Endothelial cell (in vitro differentiated cells): Measurements from ENCODE around the gene FGF4. TPM values are rescaled to one million over a fixed set of nuclear protein-coding genes. Genes with fewer than 3 reads are reported as not detected.

Experiments used
- DNase-seq: peaks from one replicate; pipeline ENCODE4 v3.0.0; 2021; ENCODE audit warnings: low spot score
- H3K27ac Mint-ChIP-seq: one replicate; pipeline ENCODE4 v1.8.0; 2021; ENCODE audit warnings: mixed read lengths, inconsistent platforms; ENCODE audit not compliant: unreplicated experiment
- H3K27me3 Mint-ChIP-seq: one replicate; pipeline ENCODE4 v1.8.0; 2021; ENCODE audit warnings: mild to moderate bottlenecking, moderate library complexity, mixed read lengths, inconsistent platforms; ENCODE audit not compliant: unreplicated experiment
- H3K36me3 Mint-ChIP-seq: one replicate; pipeline ENCODE4 v1.8.0; 2021; ENCODE audit warnings: mild to moderate bottlenecking, low read depth, mixed read lengths, inconsistent platforms; ENCODE audit not compliant: unreplicated experiment
- H3K4me1 Mint-ChIP-seq: one replicate; pipeline ENCODE4 v1.8.0; 2021; ENCODE audit warnings: mild to moderate bottlenecking, mixed read lengths, inconsistent platforms; ENCODE audit not compliant: unreplicated experiment
- H3K4me3 Mint-ChIP-seq: one replicate; pipeline ENCODE4 v1.8.0; 2021; ENCODE audit warnings: mild to moderate bottlenecking, mixed read lengths, inconsistent platforms; ENCODE audit not compliant: unreplicated experiment
- H3K9me3 Mint-ChIP-seq: one replicate; pipeline ENCODE4 v1.8.0; 2021; ENCODE audit warnings: mixed read lengths, inconsistent platforms; ENCODE audit not compliant: unreplicated experiment
- total RNA-seq: library from RNA; stranded (reverse); fragmentation: NEBNext Ultra II Directional; extraction: Animal tissue kit (Norgen Biotek cat#: 25700); gene quantifications from one replicate; pipeline ENCODE4 v1.2.1, GENCODE V29; 2021; ENCODE audit not compliant: unreplicated experiment
- TF ChIP-seq, protein P1 (sequence below): fragments of 200-600 bp; sonication (generic); IDR thresholded peaks from one replicate; pipeline ENCODE4 v1.5.0; 2021; ENCODE audit warnings: antibody characterized with exemption; ENCODE audit not compliant: unreplicated experiment

FGF4 gene
- total RNA-seq, 1 donor from 2014 or later: not detected

DNA sequence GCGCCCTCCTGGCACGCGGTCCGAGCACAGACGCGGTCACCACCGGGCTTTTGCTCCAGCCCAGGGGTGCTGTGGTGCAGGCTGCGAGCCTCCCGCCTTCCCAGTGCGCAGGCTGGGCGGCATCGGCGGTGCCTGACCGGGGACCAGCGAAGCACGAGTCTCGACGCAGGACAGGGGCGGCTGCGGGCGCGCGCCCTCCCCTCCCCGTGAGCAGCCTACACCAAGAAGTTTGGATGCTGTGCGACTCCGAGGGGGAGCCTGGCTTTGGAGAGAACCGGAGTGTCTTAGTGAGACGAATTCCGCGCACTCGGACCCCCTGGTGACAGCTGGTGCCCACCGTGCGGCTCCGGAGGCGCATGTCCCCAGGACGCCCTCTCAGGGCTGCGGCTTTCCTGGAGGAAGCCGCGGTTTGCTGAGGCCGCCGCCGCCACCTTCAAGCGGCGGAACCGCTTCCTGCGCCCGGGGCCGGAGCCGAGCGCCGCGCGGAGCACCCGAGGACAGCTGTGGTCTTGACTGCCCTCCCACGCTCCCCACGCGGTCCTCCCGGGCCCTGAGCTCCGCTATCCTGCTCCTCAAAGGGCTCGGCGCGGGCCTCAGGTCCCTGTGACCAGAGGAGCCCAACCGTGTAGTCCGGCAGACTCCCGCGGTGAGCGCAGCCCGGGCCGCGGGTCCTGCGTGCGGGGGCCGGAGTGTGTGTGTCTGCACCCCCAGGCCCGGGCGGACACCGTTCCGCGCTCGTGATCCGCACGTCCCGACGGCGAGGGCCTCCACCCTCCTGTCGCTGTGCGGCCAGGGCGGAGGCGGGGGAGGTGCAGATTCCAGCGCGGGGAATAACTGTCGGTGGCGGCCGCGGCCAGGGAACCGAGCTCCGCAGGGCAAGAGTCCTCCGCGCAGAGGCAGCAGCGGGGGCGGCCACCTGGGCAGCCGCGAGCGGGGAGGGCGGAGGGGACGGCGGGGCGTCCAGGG lies 42.4 kb upstream of the FGF4 start:
- DNase-seq: peak; percentile 28

DNA sequence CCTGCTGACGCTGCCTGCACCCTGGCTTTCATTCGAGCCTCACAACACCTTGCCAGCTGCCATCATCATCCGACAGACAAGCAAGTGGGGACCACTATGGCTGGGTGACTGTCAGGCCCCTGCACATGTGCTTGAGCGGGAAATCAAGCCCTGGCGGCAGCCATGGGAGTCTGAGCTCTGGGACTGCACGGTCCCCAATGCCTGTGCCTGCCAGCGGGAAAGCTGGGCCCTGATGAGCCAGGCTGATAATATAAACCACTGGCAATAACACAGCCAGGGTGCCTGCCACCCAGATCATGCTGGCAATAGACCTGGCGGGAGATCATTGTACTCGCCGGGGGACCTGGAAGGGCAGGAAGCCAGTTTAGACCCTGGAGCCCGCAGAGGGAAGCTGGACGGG lies 41.5 kb upstream of the FGF4 start:
- no peak overlapping the region for H3K4me3 Mint-ChIP-seq
- DNase-seq: no peak

More for the DNA sequence above, 42.4 kb upstream of the FGF4 start:
- Mint-ChIP-seq H3K9me3 (no peaks in the 10 kb centered on the region), H3K4me1 (no peaks in the 10 kb centered on the region), H3K36me3 (peaks cover 5% of the 10 kb centered on the region), H3K27me3 (peaks cover 23% of the 10 kb centered on the region), H3K4me3 (no peak overlapping the region), H3K27ac (no peak overlapping the region)
- TF ChIP-seq, protein P1, sequence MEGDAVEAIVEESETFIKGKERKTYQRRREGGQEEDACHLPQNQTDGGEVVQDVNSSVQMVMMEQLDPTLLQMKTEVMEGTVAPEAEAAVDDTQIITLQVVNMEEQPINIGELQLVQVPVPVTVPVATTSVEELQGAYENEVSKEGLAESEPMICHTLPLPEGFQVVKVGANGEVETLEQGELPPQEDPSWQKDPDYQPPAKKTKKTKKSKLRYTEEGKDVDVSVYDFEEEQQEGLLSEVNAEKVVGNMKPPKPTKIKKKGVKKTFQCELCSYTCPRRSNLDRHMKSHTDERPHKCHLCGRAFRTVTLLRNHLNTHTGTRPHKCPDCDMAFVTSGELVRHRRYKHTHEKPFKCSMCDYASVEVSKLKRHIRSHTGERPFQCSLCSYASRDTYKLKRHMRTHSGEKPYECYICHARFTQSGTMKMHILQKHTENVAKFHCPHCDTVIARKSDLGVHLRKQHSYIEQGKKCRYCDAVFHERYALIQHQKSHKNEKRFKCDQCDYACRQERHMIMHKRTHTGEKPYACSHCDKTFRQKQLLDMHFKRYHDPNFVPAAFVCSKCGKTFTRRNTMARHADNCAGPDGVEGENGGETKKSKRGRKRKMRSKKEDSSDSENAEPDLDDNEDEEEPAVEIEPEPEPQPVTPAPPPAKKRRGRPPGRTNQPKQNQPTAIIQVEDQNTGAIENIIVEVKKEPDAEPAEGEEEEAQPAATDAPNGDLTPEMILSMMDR: no peak

DNA sequence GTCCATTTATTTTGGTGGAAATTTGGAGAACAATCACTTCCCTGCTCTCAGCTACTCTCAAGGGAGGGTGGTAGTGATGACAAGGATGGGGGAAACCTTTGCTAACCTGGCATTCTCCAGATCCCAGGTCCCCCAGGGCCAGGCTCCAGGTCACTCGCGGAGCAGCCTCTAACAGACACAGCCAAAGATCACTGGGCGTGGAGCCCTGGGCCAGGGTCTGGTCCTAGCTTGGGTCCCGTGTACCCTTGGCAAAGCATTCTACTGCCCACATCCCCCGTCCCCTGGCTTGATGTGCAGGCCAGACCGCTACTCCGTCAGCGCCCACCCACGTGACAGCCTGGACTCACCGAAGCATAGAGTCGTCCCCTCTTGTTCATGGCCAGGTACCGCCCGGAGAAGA lies 40.8 kb upstream of the FGF4 start:
- Mint-ChIP-seq H3K9me3 (no peaks in the 10 kb centered on the region), H3K27me3 (peaks cover 23% of the 10 kb centered on the region), H3K27ac (no peak overlapping the region), H3K36me3 (peaks cover 5% of the 10 kb centered on the region), H3K4me3 (no peak overlapping the region), H3K4me1 (no peaks in the 10 kb centered on the region)
- TF ChIP-seq, protein P1: no peak
- no peak for DNase-seq

More for the DNA sequence above, 41.5 kb upstream of the FGF4 start:
- Mint-ChIP-seq H3K27ac (no peak overlapping the region), H3K36me3 (peaks cover 5% of the 10 kb centered on the region), H3K27me3 (peaks cover 23% of the 10 kb centered on the region), H3K9me3 (no peaks in the 10 kb centered on the region), H3K4me1 (no peaks in the 10 kb centered on the region)
- TF ChIP-seq, protein P1: no peak

DNA sequence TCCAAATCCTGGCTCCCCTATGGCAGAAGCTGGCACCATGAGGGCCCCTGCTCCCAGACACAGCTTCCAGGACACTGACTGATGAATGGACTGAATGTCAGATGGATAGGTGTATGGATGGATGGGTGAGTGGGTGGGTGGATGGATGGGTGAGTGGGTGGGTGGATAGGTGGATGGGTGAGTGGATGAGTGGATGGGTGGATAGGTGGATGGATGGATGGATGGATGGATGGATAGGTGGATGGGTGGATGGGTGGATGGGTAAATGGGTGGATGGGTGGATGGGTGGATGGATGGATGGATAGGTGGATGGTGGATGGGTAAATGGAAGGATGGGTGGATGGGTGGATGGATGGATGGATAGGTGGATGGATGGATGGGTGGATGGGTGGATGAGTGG lies 39.8 kb upstream of the FGF4 start:
- DNase-seq: no peak
- Mint-ChIP-seq H3K36me3 (peaks cover 5% of the 10 kb centered on the region), H3K27me3 (peaks cover 20% of the 10 kb centered on the region), H3K4me3 (no peak overlapping the region), H3K4me1 (no peaks in the 10 kb centered on the region), H3K27ac (no peak overlapping the region), H3K9me3 (no peaks in the 10 kb centered on the region)
- TF ChIP-seq, protein P1: no peak

DNA sequence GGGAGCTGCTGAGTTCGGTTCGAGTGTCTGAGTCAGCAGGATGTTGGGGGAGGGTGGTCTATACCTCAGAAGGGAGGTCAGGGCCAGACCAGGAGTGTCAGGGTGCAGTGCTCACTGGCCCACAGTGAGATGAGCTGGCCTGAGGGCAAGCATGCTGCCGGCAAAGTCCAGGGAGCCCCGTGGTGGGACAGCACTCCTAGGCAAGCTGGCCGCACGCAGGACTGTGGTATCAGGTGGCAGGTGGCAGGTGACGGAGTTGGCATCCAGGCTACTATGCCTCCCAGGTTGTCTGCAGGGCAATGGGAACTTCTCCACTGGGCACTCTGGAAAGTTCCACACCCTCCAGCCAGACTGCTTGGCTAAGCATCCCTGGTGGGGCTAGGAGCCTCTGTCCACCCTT lies 39.3 kb upstream of the FGF4 start:
- TF ChIP-seq, protein P1: no peak
- Mint-ChIP-seq H3K27me3 (peaks cover 17% of the 10 kb centered on the region), H3K36me3 (peaks cover 7% of the 10 kb centered on the region), H3K4me1 (no peaks in the 10 kb centered on the region), H3K4me3 (no peak overlapping the region), H3K27ac (no peak overlapping the region), H3K9me3 (no peaks in the 10 kb centered on the region)
- no peak for DNase-seq
